GM19099 (cell line): Measurements from ENCODE around the gene TMPRSS2.

Experiments
- POLR2A ChIP-seq: IDR thresholded peaks from 3 replicates; pipeline ENCODE4 v1.6.1; 2011; ENCODE audit warnings: low read depth; ENCODE audit not compliant: insufficient read length; ENCODE audit errors: extremely low read depth

Gene TMPRSS2

DNA sequence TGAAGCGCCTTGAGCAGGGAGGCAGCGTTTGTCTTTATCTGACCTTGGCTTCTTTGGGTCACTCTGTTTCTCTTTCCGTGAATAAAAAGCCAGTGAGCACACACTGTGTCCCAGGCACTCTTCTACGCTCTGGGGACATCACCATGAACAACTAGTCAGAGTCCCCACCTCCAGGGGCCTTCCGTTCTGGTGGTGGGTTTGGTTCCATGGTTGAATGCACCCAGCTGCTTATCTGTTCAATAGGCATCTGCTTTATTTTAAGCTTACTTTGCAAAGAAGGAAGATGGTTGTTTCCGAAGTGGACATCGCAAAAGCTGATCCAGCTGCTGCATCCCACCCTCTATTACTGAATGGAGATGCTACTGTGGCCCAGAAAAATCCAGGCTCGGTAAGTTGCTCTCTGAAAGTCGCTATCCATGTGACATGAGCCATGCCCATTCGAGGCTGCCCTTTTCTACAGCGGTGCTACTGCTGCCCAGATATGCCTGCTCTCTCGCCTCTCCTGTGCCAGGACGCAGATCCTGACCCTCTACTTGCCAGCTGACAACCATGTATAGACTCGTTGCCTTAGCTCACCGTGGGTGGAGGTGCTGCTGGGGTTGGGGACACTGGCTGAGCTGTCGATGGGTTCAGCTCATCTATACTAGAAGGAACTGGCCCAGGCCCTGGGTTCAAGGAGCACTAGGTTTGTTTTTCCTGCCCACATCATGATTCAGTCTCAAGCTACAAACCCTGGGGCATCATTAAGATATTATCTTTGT lies 76.0 kb downstream of the TMPRSS2 start:
- TF ChIP-seq POLR2A = peak; percentile 48

DNA sequence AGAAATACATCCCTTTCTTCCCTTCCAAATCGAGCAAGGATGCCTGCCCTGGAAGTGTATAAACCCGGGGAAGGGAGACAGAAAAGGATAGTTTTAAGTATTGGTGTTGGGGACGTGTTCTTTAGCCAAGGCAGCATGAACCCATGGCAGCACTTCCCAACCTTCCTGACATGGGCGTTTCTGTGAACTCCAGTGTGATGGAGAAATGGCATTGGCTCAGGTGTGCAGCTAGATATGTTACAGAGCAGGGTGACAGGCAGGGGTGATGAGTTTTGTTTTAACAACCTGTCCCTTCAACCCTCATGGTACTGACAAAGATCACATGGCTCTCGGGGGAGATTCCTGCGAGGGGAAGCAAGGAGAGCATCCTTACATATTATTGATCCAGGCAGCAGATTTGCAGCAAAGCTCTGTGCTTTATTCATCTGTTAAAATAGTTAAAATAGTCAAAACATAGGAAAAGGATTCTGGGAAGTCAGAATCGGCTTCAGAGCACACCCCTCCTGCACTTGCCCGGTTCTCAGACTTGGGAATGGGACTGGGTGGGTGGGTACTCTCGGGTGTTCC lies 78.0 kb downstream of the TMPRSS2 start:
- TF ChIP-seq POLR2A = no peak

DNA sequence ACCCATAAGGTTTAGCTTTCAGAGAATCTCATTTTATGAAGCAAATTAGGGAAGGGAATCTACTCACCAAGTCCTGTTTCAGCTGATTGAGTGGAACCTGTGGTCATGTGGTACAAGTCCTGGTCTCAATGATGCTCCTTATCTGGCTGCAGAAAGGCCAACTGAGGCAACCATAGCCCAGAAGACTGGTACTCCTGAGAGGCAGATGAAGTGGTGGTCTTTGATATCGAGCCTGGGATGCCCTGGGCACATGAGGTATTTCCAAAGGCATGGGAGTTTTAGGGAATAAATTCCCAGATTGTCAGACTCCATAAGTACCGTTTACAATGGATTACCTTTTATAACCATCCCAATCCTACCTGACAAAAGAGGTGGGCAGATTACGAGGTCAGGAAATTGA lies 78.7 kb downstream of the TMPRSS2 start:
- no peak for TF ChIP-seq POLR2A

DNA sequence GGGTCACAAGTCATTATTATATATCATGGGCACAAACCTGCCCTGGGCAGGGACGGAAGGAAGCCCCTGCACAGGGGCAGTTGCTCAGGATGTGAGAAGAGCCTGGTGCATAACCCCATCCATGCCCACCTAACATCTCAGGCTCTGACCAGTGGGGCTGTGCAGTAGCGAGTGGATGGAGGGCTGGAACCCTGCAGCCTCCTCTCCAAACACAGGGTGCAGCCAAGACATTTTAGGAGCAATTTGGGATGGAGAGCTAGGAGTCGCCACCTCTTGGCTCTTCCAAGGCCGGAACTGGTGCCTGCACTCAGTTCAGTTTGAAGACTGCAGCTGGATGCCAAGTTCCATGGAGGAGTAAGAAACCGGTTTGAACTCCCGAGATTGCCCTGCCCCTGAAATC lies 79.1 kb downstream of the TMPRSS2 start:
- TF ChIP-seq POLR2A = no peak

DNA sequence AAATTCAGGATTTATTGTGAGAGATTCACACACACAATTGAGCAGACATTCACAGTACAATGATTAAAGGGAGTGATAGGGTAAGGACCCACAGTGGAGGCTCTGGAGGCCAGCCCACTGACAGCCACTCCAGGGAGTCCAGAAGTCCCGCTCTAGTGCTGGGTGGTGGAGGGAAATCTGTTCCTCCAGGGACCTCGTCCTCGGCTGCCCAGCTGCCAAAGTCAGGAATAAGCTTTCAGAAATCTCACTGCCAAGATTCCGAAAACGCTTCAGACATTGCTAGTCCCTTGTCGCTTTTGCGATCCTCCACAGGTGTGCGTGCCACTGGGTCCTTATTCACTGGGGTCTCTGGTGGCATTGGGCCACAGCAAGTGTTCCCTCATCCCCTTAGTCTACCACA lies 79.6 kb downstream of the TMPRSS2 start:
- no peak for TF ChIP-seq POLR2A

DNA sequence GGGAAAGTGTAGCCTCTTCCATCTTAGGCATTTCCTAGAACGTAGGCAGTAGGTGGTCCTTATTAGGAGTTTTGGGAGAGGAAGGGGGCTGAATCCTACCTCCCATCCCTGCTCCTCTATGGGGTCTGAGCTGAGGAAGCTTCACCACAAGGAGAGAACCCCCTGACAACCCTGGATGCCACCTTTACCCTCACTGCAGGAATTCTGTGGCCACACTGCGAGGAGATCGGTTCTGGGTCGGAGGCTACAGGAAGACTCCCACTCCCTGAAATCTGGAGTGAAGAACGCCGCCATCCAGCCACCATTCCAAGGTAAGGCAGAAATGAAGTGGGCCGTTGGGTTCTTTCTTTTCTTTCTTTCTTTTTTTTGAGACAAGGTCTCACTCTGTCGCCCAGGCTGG lies 80.4 kb downstream of the TMPRSS2 start:
- peak; percentile 7 for TF ChIP-seq POLR2A

DNA sequence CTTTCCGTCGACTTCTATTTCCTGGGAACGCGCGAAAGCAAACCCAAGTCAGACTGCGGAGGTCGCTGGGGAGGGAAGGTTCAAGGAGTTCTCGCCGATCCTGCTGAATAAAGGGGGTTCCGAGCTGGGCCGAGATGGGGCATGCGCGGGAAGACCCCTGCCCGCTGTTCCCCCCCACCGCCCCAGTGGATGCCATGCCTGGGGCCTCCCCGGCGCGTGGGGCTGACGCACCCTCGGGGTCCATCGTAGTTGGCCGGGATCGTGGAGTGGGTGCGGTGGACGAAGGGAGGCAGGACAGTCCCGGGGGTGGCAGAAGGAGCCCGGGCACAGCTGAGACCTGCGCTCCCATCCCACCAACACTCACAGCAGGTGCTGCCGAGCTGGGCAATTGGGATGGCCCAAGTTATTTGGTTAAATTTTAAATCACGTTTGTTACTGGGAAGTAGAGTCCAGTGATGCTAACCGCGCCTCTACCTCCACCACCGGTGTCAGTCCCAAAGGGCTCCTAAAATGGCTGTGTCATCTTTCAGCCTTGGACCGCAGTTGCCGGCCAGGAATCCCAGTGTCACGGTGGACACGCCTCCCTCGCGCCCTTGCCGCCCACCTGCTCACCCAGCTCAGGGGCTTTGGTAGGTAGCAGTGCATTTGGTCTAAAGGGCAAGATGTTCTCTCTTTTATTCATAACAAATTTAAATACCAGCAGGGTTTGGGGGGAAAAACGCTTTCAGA lies 81.1 kb downstream of the TMPRSS2 start:
- peak; percentile 22 for TF ChIP-seq POLR2A

DNA sequence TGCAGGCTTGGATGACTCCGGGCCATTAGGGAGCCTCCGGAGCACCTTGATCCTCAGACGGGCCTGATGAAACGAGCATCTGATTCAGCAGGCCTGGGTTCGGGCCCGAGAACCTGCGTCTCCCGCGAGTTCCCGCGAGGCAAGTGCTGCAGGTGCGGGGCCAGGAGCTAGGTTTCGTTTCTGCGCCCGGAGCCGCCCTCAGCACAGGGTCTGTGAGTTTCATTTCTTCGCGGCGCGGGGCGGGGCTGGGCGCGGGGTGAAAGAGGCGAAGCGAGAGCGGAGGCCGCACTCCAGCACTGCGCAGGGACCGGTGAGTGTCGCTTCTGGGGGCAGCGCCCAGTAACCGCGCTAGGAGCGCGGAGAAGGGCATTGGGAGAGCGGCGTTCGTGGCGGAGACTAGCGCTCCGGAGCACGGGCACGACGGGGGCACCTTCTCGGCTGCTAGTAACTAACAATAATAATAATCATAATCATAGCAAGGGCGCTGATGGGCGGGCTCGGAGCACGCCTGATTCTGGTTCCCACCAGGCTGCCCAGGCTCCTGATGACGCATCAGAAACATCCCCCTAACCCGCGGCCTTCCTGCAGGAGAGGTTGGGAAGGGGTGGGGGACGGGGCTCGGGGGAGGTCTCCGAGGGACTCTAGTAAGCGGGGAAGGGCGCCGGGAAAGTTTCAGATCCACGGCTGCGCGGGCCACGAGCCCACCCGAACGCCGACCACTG lies 81.8 kb downstream of the TMPRSS2 start, which contains the start of gene MX1:
Gene MX1, plus strand, starts transcription at position 286 of the 722 bp plus-strand sequence. CDS start 5,832 bp downstream, outside the sequence.
- TF ChIP-seq POLR2A = peak; percentile 99

DNA sequence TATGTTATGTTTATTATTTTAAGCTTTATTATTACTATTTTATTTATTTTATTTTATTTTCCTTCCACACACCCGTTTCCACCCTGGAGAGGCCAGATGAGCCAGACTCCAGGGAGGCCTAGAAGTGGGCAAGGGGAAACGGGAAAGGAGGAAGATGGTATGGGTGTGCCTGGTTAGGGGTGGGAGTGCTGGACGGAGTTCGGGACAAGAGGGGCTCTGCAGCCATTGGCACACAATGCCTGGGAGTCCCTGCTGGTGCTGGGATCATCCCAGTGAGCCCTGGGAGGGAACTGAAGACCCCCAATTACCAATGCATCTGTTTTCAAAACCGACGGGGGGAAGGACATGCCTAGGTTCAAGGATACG lies 82.4 kb downstream of the TMPRSS2 start:
- TF ChIP-seq POLR2A = no peak

DNA sequence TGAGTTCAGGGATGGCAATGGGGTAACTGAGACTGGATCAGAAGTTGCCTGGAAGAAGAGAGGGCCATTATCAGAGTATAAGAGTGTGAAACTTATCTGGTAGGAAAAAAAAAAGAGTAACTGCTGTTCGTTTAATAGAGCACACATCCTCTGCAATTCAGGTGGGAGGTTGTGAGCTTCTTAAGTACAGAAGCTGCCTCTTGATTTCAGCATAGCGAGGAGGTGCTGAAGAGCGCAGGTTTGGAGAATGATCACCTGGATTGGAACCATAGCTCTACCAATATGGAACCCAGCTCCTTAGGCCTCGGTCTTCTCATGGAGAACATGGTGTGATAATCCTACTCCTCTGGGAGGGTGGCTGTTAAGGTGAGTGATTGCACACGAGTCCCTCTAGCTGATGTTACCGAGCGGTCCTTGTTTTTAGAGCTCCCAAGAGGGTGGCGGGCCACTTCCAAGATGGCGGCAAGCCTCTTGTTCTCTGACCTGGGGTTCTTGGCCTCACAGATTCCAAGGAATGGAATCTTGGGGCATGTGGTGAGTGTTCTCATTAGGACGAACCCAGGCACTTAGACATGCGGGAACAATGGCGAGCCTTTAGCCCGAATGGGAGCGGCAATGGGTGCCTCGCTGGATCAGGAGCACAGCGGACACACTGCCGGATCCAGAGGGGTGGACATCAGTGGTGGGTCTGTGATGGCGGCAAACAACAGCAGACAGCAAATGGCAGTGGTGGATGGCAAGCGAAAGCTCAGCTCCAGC lies 85.2 kb downstream of the TMPRSS2 start:
- TF ChIP-seq POLR2A = no peak

DNA sequence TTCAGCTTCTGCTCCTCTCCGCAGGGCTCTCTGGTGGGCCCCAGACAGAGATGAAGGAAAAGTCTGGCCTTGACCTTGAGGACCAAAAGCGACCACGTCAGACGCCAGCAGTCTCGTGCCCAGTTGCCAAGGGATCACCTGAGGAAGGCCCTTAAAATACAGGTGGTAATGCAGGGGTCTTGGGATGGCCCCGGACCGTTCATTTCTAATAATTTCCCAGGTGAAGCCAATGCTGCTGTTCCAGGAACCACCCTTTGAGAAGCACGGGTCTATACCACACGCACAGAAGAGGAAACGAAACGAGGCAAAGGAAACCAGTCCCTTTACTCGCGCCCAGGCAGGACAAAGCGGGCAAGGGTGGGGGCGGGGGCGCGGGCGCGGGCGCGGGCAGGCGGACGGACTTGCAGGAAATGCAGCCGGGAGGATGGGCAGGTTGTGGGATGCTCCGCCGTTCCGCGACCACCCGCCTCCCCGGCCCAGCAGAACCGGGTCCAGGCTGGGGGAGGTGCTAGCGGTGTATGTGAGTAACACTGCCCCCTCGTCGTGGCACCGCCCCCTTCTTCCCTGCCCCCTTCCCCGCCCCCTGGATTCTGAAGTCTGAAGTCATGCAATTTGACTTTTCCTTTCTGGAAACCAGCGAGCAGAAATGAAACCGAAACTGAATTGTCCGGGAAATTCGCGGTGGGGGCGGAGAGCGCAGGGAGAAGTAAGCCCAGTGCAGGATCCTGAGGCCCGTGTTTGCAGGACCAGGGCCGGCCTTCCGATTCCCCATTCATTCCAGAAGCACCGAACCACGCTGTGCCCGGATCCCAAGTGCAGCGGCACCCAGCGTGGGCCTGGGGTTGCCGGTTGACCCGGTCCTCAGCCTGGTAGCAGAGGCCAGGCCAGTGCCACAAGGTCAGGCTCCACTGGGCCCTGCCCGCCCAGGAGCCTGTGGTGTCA lies 87.8 kb downstream of the TMPRSS2 start:
- TF ChIP-seq POLR2A = peak; percentile 27

DNA sequence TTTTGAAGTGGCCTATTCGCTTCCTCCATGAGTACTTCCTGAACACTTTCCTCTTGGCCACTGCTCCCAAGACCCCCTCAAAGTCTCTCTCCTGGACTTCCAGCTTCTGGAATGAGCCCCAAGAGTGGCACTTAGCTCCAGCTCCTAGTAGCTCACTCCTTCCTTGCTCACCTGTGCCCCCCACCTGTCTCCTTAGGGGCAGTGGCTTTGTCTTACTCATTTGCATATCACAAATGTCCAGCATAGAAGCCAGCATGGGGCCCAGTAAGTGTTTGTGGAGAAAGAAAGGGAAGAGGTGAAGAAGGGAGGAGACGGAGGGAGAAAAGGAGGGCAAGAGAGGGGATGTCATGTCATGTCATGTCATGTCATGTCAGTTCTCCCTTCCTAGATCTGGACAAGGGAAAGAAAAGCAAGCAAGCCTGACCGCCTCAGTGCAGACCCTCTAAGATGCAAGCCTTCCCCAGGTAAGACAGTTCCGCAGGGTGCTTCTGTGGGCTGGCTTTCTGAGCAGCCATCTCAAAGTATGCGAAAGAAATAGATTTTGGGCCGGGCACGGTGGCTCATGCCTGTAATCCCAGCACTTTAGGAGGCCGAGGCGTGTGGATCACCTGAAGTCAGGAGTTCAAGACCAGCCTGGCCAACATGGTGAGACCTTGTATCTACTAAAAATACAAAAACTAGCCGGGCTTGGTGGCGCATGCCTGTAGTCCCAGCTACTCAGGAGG lies 88.8 kb downstream of the TMPRSS2 start:
- TF ChIP-seq POLR2A = no peak

DNA sequence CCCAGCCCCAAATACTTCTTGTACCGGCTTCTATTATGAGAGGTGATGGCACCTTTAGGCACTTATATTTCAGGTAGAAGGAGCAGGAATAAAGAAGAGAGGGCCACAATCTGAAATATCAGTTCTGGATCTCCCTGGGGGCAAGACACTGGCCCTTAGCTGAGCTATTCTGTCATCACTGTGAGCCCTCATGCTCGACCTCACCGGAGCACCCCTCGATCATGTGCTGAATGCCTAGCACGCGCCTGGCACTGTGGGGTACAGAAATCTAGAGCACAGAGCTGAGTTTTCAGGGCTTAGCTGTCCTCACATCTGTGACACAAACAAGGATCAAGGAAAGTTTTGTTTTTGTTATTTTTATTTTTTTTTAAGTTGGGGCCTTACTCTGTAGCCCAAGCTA lies 89.6 kb downstream of the TMPRSS2 start:
- no peak for TF ChIP-seq POLR2A
